Measurements from ENCODE around the gene ACP1. TPM values are rescaled to one million over a fixed set of nuclear protein-coding genes. Genes with fewer than 3 reads are reported as not detected.

ACP1 gene
- total RNA-seq, 2 donors from 2014 or later: 111 to 144 TPM

GRCh38 chr2:283996-284794, 19.4 kb downstream of the ACP1 start:
- Histone ChIP-seq H3K27me3 (ENCODE audit: control insufficient read depth, insufficient read depth, low read length, poor library complexity, severe bottlenecking) (peaks cover 28% of the 10 kb centered on the region), H3K4me3 (ENCODE audit: low read length) (no peak overlapping the region), H3K27ac (ENCODE audit: low read depth, low read length) (no peak overlapping the region), H3K4me1 (ENCODE audit: control insufficient read depth, insufficient read depth, low read length) (peaks cover 13% of the 10 kb centered on the region), H3K9me3 (ENCODE audit: control insufficient read depth, low read length) (no peaks in the 10 kb centered on the region), H3K9ac (ENCODE audit: extremely low read depth, low read length, poor library complexity, severe bottlenecking) (no peak overlapping the region), H3K36me3 (ENCODE audit: control insufficient read depth, insufficient read depth, low read length) (peaks cover 20% of the 10 kb centered on the region)
- Mint-ChIP-seq H3K9me3 (no peaks in the 10 kb centered on the region), H3K27me3 (ENCODE audit: insufficient read depth) (peaks cover 27% of the 10 kb centered on the region), H3K4me1 (peaks cover 39% of the 10 kb centered on the region), H3K36me3 (ENCODE audit: low read depth) (peaks cover 23% of the 10 kb centered on the region), H3K27ac (no peak overlapping the region), H3K4me3 (no peak overlapping the region)
- 42 to 76% methylated on average over 3 to 4 of the region's 4 CpGs for WGBS, 2 experiments (ENCODE audit: insufficient coverage in 1 of 2, insufficient read length in 1 of 2)
- peak; percentile 83 for DNase-seq
- no peak for TF ChIP-seq CTCF (conservative IDR thresholded peaks at IDR 0.05)

GRCh38 chr2:284896-285492, 20.2 kb downstream of the ACP1 start:
- H3K9me3 Mint-ChIP-seq: no peaks in the 10 kb centered on the region
- H3K4me1 Mint-ChIP-seq: peaks cover 41% of the 10 kb centered on the region
- no peak for TF ChIP-seq CTCF (conservative IDR thresholded peaks at IDR 0.05)
- DNase-seq: no peak
- H3K27me3 ChIP-seq (ENCODE audit: control insufficient read depth, insufficient read depth, low read length, poor library complexity, severe bottlenecking): peaks cover 36% of the 10 kb centered on the region
- H3K27ac Mint-ChIP-seq: no peak overlapping the region
- H3K9me3 ChIP-seq (ENCODE audit: control insufficient read depth, low read length): no peaks in the 10 kb centered on the region
- WGBS, 2 experiments (ENCODE audit: insufficient coverage in 1 of 2, insufficient read length in 1 of 2): 71 to 87% methylated on average over 9 to 13 of the region's 13 CpGs
- peaks cover 12% of the 10 kb centered on the region for H3K36me3 ChIP-seq (ENCODE audit: control insufficient read depth, insufficient read depth, low read length)
- no peak overlapping the region for H3K27ac ChIP-seq (ENCODE audit: low read depth, low read length)
- no peak overlapping the region for H3K4me3 ChIP-seq (ENCODE audit: low read length)
- H3K4me3 Mint-ChIP-seq: no peak overlapping the region
- H3K27me3 Mint-ChIP-seq (ENCODE audit: insufficient read depth): peaks cover 35% of the 10 kb centered on the region
- peaks cover 16% of the 10 kb centered on the region for H3K4me1 ChIP-seq (ENCODE audit: control insufficient read depth, insufficient read depth, low read length)
- H3K9ac ChIP-seq (ENCODE audit: extremely low read depth, low read length, poor library complexity, severe bottlenecking): no peak overlapping the region
- H3K36me3 Mint-ChIP-seq (ENCODE audit: low read depth): peaks cover 19% of the 10 kb centered on the region

GRCh38 chr2:285531-285930, 20.8 kb downstream of the ACP1 start:
- H3K27ac ChIP-seq (ENCODE audit: low read depth, low read length): no peak overlapping the region
- no peak overlapping the region for H3K4me3 Mint-ChIP-seq
- H3K9me3 ChIP-seq (ENCODE audit: control insufficient read depth, low read length): no peaks in the 10 kb centered on the region
- peaks cover 41% of the 10 kb centered on the region for H3K4me1 Mint-ChIP-seq
- H3K4me1 ChIP-seq (ENCODE audit: control insufficient read depth, insufficient read depth, low read length): peaks cover 16% of the 10 kb centered on the region
- peaks cover 40% of the 10 kb centered on the region for H3K27me3 Mint-ChIP-seq (ENCODE audit: insufficient read depth)
- 81% methylated on average over 1 of the region's 1 CpG; no CpG with 5 or more reads in 1 of the 2 experiments for WGBS, 2 experiments (ENCODE audit: insufficient coverage in 1 of 2, insufficient read length in 1 of 2)
- peaks cover 18% of the 10 kb centered on the region for H3K36me3 Mint-ChIP-seq (ENCODE audit: low read depth)
- no peak for DNase-seq
- no peak overlapping the region for H3K9ac ChIP-seq (ENCODE audit: extremely low read depth, low read length, poor library complexity, severe bottlenecking)
- H3K27me3 ChIP-seq (ENCODE audit: control insufficient read depth, insufficient read depth, low read length, poor library complexity, severe bottlenecking): peaks cover 41% of the 10 kb centered on the region
- peaks cover 7% of the 10 kb centered on the region for H3K36me3 ChIP-seq (ENCODE audit: control insufficient read depth, insufficient read depth, low read length)
- no peak overlapping the region for H3K4me3 ChIP-seq (ENCODE audit: low read length)
- TF ChIP-seq CTCF (conservative IDR thresholded peaks at IDR 0.05): no peak
- H3K9me3 Mint-ChIP-seq: no peaks in the 10 kb centered on the region
- H3K27ac Mint-ChIP-seq: no peak overlapping the region

Data from endodermal cell (in vitro differentiated cells).